Parathyroid adenoma (tissue), 2 donors: ENCODE data around the gene SKIC8.

Source experiments
- H2AFZ ChIP-seq: fragments of 300-600 bp; sonication (generic); one replicate; pipeline ENCODE4 v1.7.0; 2017; ENCODE audit warnings: antibody characterized with exemption, mild to moderate bottlenecking
- H3K27ac ChIP-seq: fragments of 300-600 bp; sonication (generic); one replicate; pipeline ENCODE4 v1.7.0; 2017
- H3K27me3 ChIP-seq: fragments of 300-600 bp; sonication (generic); one replicate; pipeline ENCODE4 v1.7.0; 2017; ENCODE audit warnings: low read length; ENCODE audit not compliant: control insufficient read depth, insufficient read depth
- H3K36me3 ChIP-seq: fragments of 300-600 bp; sonication (generic); one replicate; pipeline ENCODE4 v1.7.0; 2017; ENCODE audit warnings: low read length; ENCODE audit not compliant: control insufficient read depth, insufficient read depth
- H3K4me1 ChIP-seq: fragments of 300-600 bp; sonication (generic); one replicate; pipeline ENCODE4 v1.7.0; 2017; ENCODE audit warnings: control low read depth
- H3K4me2 ChIP-seq: fragments of 300-600 bp; sonication (generic); one replicate; pipeline ENCODE4 v1.7.0; 2017; ENCODE audit warnings: low read length
- H3K4me3 ChIP-seq: fragments of 300-600 bp; sonication (generic); one replicate; pipeline ENCODE4 v1.7.0; 2017; ENCODE audit warnings: low read depth, low read length
- H3K79me2 ChIP-seq: fragments of 300-600 bp; sonication (generic); one replicate; pipeline ENCODE4 v1.7.0; 2017; ENCODE audit warnings: control low read depth
- H3K9ac ChIP-seq: fragments of 300-600 bp; sonication (generic); one replicate; pipeline ENCODE4 v1.7.0; 2017; ENCODE audit warnings: mild to moderate bottlenecking
- H3K9me3 ChIP-seq: fragments of 300-600 bp; sonication (generic); one replicate; pipeline ENCODE4 v1.7.0; 2017; ENCODE audit warnings: low read length; ENCODE audit not compliant: control insufficient read depth
- CTCF ChIP-seq: fragments of 300-600 bp; sonication (generic); IDR thresholded peaks from one replicate; pipeline ENCODE4 v1.7.0; 2017; ENCODE audit warnings: antibody characterized with exemption, mild to moderate bottlenecking
- donor health status: primary hyperparathyroidism.

Gene SKIC8

GRCh38 chr15:78291052-78291451 lies 8.4 kb downstream of the SKIC8 start:
- no peak for TF ChIP-seq CTCF
- Histone ChIP-seq H3K36me3 (no peaks in the 10 kb centered on the region), H3K27ac (no peak overlapping the region)

GRCh38 chr15:78290222-78290621 lies 9.2 kb downstream of the SKIC8 start:
- H3K79me2 ChIP-seq, result no peaks in the 10 kb centered on the region
- H3K27ac ChIP-seq, result no peak overlapping the region
- H3K4me1 ChIP-seq, result no peaks in the 10 kb centered on the region
- no peaks in the 10 kb centered on the region for H3K36me3 ChIP-seq
- no peak overlapping the region for H3K9ac ChIP-seq
- H3K27me3 ChIP-seq, result no peaks in the 10 kb centered on the region
- H3K4me2 ChIP-seq, result no peak overlapping the region
- H3K4me3 ChIP-seq, result no peak overlapping the region
- no peaks in the 10 kb centered on the region for H3K9me3 ChIP-seq
- H2AFZ ChIP-seq, result no peak overlapping the region
- TF ChIP-seq CTCF, result no peak

More at GRCh38 chr15:78291052-78291451, 8.4 kb downstream of the SKIC8 start:
- Histone ChIP-seq H3K27me3 (no peaks in the 10 kb centered on the region), H3K4me2 (no peak overlapping the region), H2AFZ (no peak overlapping the region), H3K9me3 (no peaks in the 10 kb centered on the region), H3K9ac (no peak overlapping the region), H3K4me3 (no peak overlapping the region), H3K79me2 (no peaks in the 10 kb centered on the region), H3K4me1 (no peaks in the 10 kb centered on the region)

GRCh38 chr15:78284758-78285157 lies 14.7 kb downstream of the SKIC8 start:
- TF ChIP-seq CTCF, result no peak
- H3K79me2 ChIP-seq, result no peaks in the 10 kb centered on the region
- no peaks in the 10 kb centered on the region for H3K27me3 ChIP-seq
- H3K4me3 ChIP-seq, result no peak overlapping the region
- H3K27ac ChIP-seq, result no peak overlapping the region
- H3K36me3 ChIP-seq, result no peaks in the 10 kb centered on the region
- H3K4me2 ChIP-seq, result no peak overlapping the region
- H3K9me3 ChIP-seq, result no peaks in the 10 kb centered on the region
- H3K9ac ChIP-seq, result no peak overlapping the region
- H3K4me1 ChIP-seq, result no peaks in the 10 kb centered on the region
- no peak overlapping the region for H2AFZ ChIP-seq

GRCh38 chr15:78282324-78282723 lies 17.1 kb downstream of the SKIC8 start:
- Histone ChIP-seq H3K9ac (no peak overlapping the region), H3K79me2 (no peaks in the 10 kb centered on the region), H3K36me3 (no peaks in the 10 kb centered on the region), H2AFZ (no peak overlapping the region), H3K9me3 (no peaks in the 10 kb centered on the region), H3K27ac (no peak overlapping the region), H3K4me3 (no peak overlapping the region), H3K4me2 (no peak overlapping the region), H3K4me1 (no peaks in the 10 kb centered on the region), H3K27me3 (no peaks in the 10 kb centered on the region)
- no peak for TF ChIP-seq CTCF

- Histone ChIP-seq H3K27ac (no peak overlapping the region), H3K36me3 (no peaks in the 10 kb centered on the region), H3K4me1 (no peaks in the 10 kb centered on the region), H2AFZ (no peak overlapping the region), H3K9ac (no peak overlapping the region), H3K4me3 (no peak overlapping the region), H3K9me3 (no peaks in the 10 kb centered on the region), H3K27me3 (no peaks in the 10 kb centered on the region), H3K79me2 (no peaks in the 10 kb centered on the region), H3K4me2 (no peak overlapping the region)
- TF ChIP-seq CTCF, result no peak
Measured at GRCh38 chr15:78280319-78281072, 18.9 kb downstream of the SKIC8 start.
